ENCODE results near the gene SFXN1. TPM values are rescaled to one million over a fixed set of nuclear protein-coding genes. Genes with fewer than 3 reads are reported as not detected.

SFXN1 gene
- total and polyA plus RNA-seq, 2 of the 4 experiments (the other 2 are of a cell fraction) = 131 to 410 TPM

GRCh38 chr5:175551266-175551665 lies 72.9 kb downstream of the SFXN1 start:
- in situ Hi-C loops (cut with MboI; ENCODE audit: low sequenced_read_pairs) = no loop called here
- BruUV-seq (replicated peaks) = no TSS peak
- no peak overlapping the region for H2BK120ac ChIP-seq (ENCODE audit: low read depth, low read length)
- no CpG with 5 or more reads among the region's 4 CpGs for WGBS, 2 experiments (ENCODE audit: extremely low coverage in 2 of 2, insufficient read length in 1 of 2)
- ChIA-PET POLR2A (ENCODE audit: unreplicated experiment) (no interaction called here), CTCF (no interaction called here)
- no peak overlapping the region for H4K91ac ChIP-seq (ENCODE audit: insufficient read depth, low read depth, low read length)
- H3K14ac ChIP-seq (replicated peaks; ENCODE audit: low read depth, low read length) = no peak overlapping the region
- no peak overlapping the region for H3K18ac ChIP-seq (ENCODE audit: low read depth, low read length)
- no peak overlapping the region for H2AK9ac ChIP-seq (replicated peaks; ENCODE audit: low read depth, low read length, poor library complexity)
- H3K4me2 ChIP-seq (ENCODE audit: low read depth, low read length) = no peak overlapping the region
- H2AFZ ChIP-seq (replicated peaks; ENCODE audit: low read length, poor library complexity) = no peak overlapping the region
- no peaks in the 10 kb centered on the region for H3K79me1 ChIP-seq (ENCODE audit: low read depth in 1 of 2, low read length in 2 of 2)
- no peak for TF ChIP-seq MAZ (IDR thresholded peaks at IDR 0.05; ENCODE audit: borderline replicate concordance, low read depth, low read length)
- no peak for TF ChIP-seq POLR2A (IDR thresholded peaks at IDR 0.05; ENCODE audit: low read depth, low read length)
- TF ChIP-seq NFE2L2 (IDR thresholded peaks at IDR 0.05; ENCODE audit: low read depth, low read length) = no peak
- no peak for TF ChIP-seq ELK1 (IDR thresholded peaks at IDR 0.05; ENCODE audit: borderline replicate concordance, low read depth, low read length)
- no peak for TF ChIP-seq CEBPB (IDR thresholded peaks at IDR 0.05; ENCODE audit: low read depth, low read length)
- TF ChIP-seq CHD1 (IDR thresholded peaks at IDR 0.05; ENCODE audit: low read depth, low read length) = no peak
- no peak for TF ChIP-seq SMC3 (IDR thresholded peaks at IDR 0.05; ENCODE audit: low read depth, low read length)
- TF ChIP-seq RFX5 (IDR thresholded peaks at IDR 0.05; ENCODE audit: low read depth, low read length) = no peak
- TF ChIP-seq RCOR1 (IDR thresholded peaks at IDR 0.05; ENCODE audit: insufficient replicate concordance, low read length) = no peak
- TF ChIP-seq BHLHE40 (IDR thresholded peaks at IDR 0.05; ENCODE audit: low read depth, low read length) = no peak
- TF ChIP-seq MXI1 (IDR thresholded peaks at IDR 0.05; ENCODE audit: borderline replicate concordance, low read depth, low read length) = no peak
- no peak for TF ChIP-seq CTCF (conservative IDR thresholded peaks at IDR 0.05; ENCODE audit: low read depth, low read length)
- no peak for TF ChIP-seq MAFK (IDR thresholded peaks at IDR 0.05; ENCODE audit: low read depth, low read length)
- no peak for TF ChIP-seq RAD21 (IDR thresholded peaks at IDR 0.05; ENCODE audit: low read length)
- no peak for TF ChIP-seq FOS (IDR thresholded peaks at IDR 0.05; ENCODE audit: low read depth, low read length)
- no peak for TF ChIP-seq USF2 (IDR thresholded peaks at IDR 0.05; ENCODE audit: low read depth, low read length)
- no peak overlapping the region for H2BK20ac ChIP-seq (ENCODE audit: low read depth, low read length)
- H3K27ac ChIP-seq (ENCODE audit: insufficient read depth, low read length) = no peak overlapping the region
- dilution Hi-C loops (cut with HindIII; ENCODE audit: low sequenced_read_pairs, unreplicated experiment) = no loop called here
- no peak overlapping the region for H3K23ac ChIP-seq (ENCODE audit: low read depth, low read length)
- no peak overlapping the region for H2BK5ac ChIP-seq (ENCODE audit: low read depth, low read length, poor library complexity, severe bottlenecking)
- no peak overlapping the region for H3K4me3 ChIP-seq (ENCODE audit: insufficient read depth, low read depth, low read length)
- no peak for DNase-seq
- no peak overlapping the region for H4K5ac ChIP-seq (ENCODE audit: low read depth, low read length)
- no peak overlapping the region for H2AK5ac ChIP-seq (ENCODE audit: low read depth, low read length)
- H3K9ac ChIP-seq (ENCODE audit: low read depth, low read length) = no peak overlapping the region
- no peaks in the 10 kb centered on the region for H3K9me3 ChIP-seq (ENCODE audit: control insufficient read depth, insufficient read depth, low read length)
- H3K56ac ChIP-seq (ENCODE audit: extremely low read depth, insufficient read depth, low read length) = no peak overlapping the region
- no peak overlapping the region for H4K8ac ChIP-seq (ENCODE audit: low read depth in 2 of 2, low read length in 2 of 2)
- H3K9me1 ChIP-seq (ENCODE audit: insufficient read depth, low read length) = no peaks in the 10 kb centered on the region
- no peaks in the 10 kb centered on the region for H3K4me1 ChIP-seq (ENCODE audit: control insufficient read depth, insufficient read depth, low read length)
- H4K20me1 ChIP-seq (ENCODE audit: insufficient read depth, low read length) = no peaks in the 10 kb centered on the region
- no peak overlapping the region for H2BK15ac ChIP-seq (ENCODE audit: low read depth, low read length)
- H3K36me3 ChIP-seq (ENCODE audit: control insufficient read depth, insufficient read depth, low read length) = no peaks in the 10 kb centered on the region
- intact Hi-C loops (cut with micrococcal nuclease) = no loop called here
- no peak overlapping the region for H3K4ac ChIP-seq (ENCODE audit: low read depth, low read length)
- H3K27me3 ChIP-seq (ENCODE audit: control insufficient read depth, insufficient read depth, low read length) = peaks cover 2% of the 10 kb centered on the region; the same call in 1 of the 2 replicates
- no peak for ATAC-seq (ENCODE audit: low read depth)
